HCT116 (cell line): ENCODE measurements around the gene BBS9. TPM values are rescaled to one million over a fixed set of nuclear protein-coding genes. Genes with fewer than 3 reads are reported as not detected.
"Not testable (repeated sequence)": the region's sequence is repeated elsewhere in the genome, so short reads cannot be mapped to it uniquely, and the experiment has no call there.

ENCODE experiments used
- ATAC-seq: fragments of 200-7000 bp; cut with Tn5 transposase; 2 replicates; pipeline ENCODE4 v1.9.1; 2020; ENCODE audit warnings: mild to moderate bottlenecking, moderate library complexity
- BruUV-seq: library from RNA; stranded (reverse); fragments of 400-500 nt; replicated peaks from 2 replicates; lab custom pipeline; 2021; lab: Mats Ljungman, UMichigan
- CTCF ChIA-PET: fragments of 300-600 bp; sonication (Branson Sonifier 250); formaldehyde crosslinking; loops from one replicate; lab custom pipeline; 2021; ENCODE audit warnings: antibody characterized with exemption; lab: Charles Lee
- POLR2A ChIA-PET: fragments of 300-600, 350-600 bp; sonication (Branson Sonifier 250); formaldehyde crosslinking; loops from one replicate; lab custom pipeline; 2021; ENCODE audit warnings: antibody characterized with exemption; lab: Charles Lee
- RAD21 ChIA-PET, 2 experiments: fragments of 300-600 bp; sonication (Branson Sonifier 250); formaldehyde crosslinking; loops; one replicate each; lab custom pipeline; 2023; ENCODE audit warnings: low total read pairs in 2 of 2; ENCODE audit not compliant: uncharacterized antibody in 2 of 2, unreplicated experiment in 2 of 2, low non-redundant PET in 1 of 2; lab: Charles Lee
- DNase-seq: peaks from one replicate; pipeline ENCODE4 v3.0.0-alpha.2; 2010; ENCODE audit warnings: low read depth, low spot score
- H2AFZ ChIP-seq: fragments of 200-600 bp; shearing (Covaris generic), sonication (generic); 2 replicates; pipeline ENCODE4 v1.6.1; 2017; ENCODE audit warnings: low read depth, mixed run types, mixed read lengths, antibody characterized with exemption, low read length; ENCODE audit not compliant: poor library complexity, severe bottlenecking
- H3K27ac ChIP-seq: 2 replicates; pipeline ENCODE4 v1.5.1; 2012; ENCODE audit warnings: low read depth, low read length
- H3K27me3 ChIP-seq: fragments of 200-600 bp; sonication (generic); 2 replicates; pipeline ENCODE4 v1.6.1; 2016; ENCODE audit warnings: mixed run types, low read length, mixed read lengths; ENCODE audit not compliant: insufficient read depth
- H3K36me3 ChIP-seq, 2 experiments: fragments of 200-500 bp in 1 of 2; fragments of 200-600 bp in 1 of 2; sonication (Bioruptor generic) in 1 of 2; sonication (generic) in 1 of 2; 2 replicates each; pipeline versions ENCODE4 v1.5.1 to v1.6.1; 2014 to 2016; ENCODE audit warnings: low read length in 2 of 2, inconsistent platforms in 1 of 2, mixed read lengths in 1 of 2, mixed run types in 1 of 2; ENCODE audit not compliant: insufficient read depth in 2 of 2, control insufficient read depth in 1 of 2
- H3K4me1 ChIP-seq, 2 experiments: fragments of 200-600 bp in 1 of 2; sonication (generic) in 1 of 2; 2 replicates each; pipeline versions ENCODE4 v1.5.1 to v1.6.1; 2012 to 2017; ENCODE audit warnings: low read length in 2 of 2, inconsistent platforms in 1 of 2, mild to moderate bottlenecking in 1 of 2, mixed read lengths in 1 of 2, mixed run types in 1 of 2, moderate library complexity in 1 of 2; ENCODE audit not compliant: insufficient read depth in 2 of 2, control insufficient read depth in 1 of 2
- H3K4me2 ChIP-seq: fragments of 200-600 bp; sonication (generic); 2 replicates; pipeline ENCODE4 v1.6.1; 2017; ENCODE audit warnings: mixed run types, low read length, mixed read lengths
- H3K4me3 ChIP-seq, 2 experiments: fragments of 200-600 bp in 1 of 2; sonication (generic) in 1 of 2; replicated peaks in 1 of 2; 2 replicates each; pipeline ENCODE4 v1.5.1; 2011 to 2016; ENCODE audit warnings: low read length in 2 of 2, control low read depth in 1 of 2, low read depth in 1 of 2, mild to moderate bottlenecking in 1 of 2, mixed read lengths in 1 of 2, mixed run types in 1 of 2
- H3K79me2 ChIP-seq: fragments of 200-600 bp; sonication (generic); 2 replicates; pipeline ENCODE4 v1.6.1; 2017; ENCODE audit warnings: mild to moderate bottlenecking, mixed run types, low read length, moderate library complexity, mixed read lengths; ENCODE audit not compliant: insufficient read depth
- H3K9ac ChIP-seq: fragments of 200-600 bp; sonication (generic); 2 replicates; pipeline ENCODE4 v1.6.1; 2016; ENCODE audit warnings: low read length, mixed read lengths
- H3K9me2 ChIP-seq: fragments of 200-600 bp; sonication (generic), shearing (Covaris generic); 2 replicates; pipeline ENCODE4 v1.6.1; 2017; ENCODE audit warnings: mixed run types, mild to moderate bottlenecking, moderate library complexity; ENCODE audit not compliant: insufficient read depth
- H3K9me3 ChIP-seq, 2 experiments: fragments of 200-500 bp in 1 of 2; fragments of 200-600 bp in 1 of 2; sonication (Bioruptor generic) in 1 of 2; sonication (generic) in 1 of 2; 2 replicates each; pipeline ENCODE4 v1.6.1; 2014 to 2017; ENCODE audit warnings: low read length in 2 of 2, mixed read lengths in 2 of 2, inconsistent platforms in 1 of 2, low read depth in 1 of 2, mild to moderate bottlenecking in 1 of 2, mixed run types in 1 of 2, moderate library complexity in 1 of 2; ENCODE audit not compliant: control insufficient read depth in 1 of 2, insufficient read depth in 1 of 2
- H4K20me1 ChIP-seq: fragments of 200-600 bp; sonication (generic), shearing (Covaris generic); 2 replicates; pipeline ENCODE4 v1.6.1; 2017; ENCODE audit warnings: mixed run types, mild to moderate bottlenecking, moderate library complexity; ENCODE audit not compliant: insufficient read depth
- ATF3 ChIP-seq: IDR thresholded peaks from 2 replicates; pipeline ENCODE4 v1.6.1; 2012
- CEBPB ChIP-seq: IDR thresholded peaks from 2 replicates; pipeline ENCODE4 v1.6.1; 2012; ENCODE audit warnings: low read depth
- ELF1 ChIP-seq: IDR thresholded peaks from 2 replicates; pipeline ENCODE4 v1.6.1; 2012; ENCODE audit warnings: low read depth, borderline replicate concordance
- EZH2phosphoT487 ChIP-seq: fragments of 200-600 bp; IDR thresholded peaks from 2 replicates; pipeline ENCODE4 v1.6.1; 2018; ENCODE audit warnings: antibody characterized with exemption, borderline replicate concordance
- JUND ChIP-seq: IDR thresholded peaks from 2 replicates; pipeline ENCODE4 v1.6.1; 2012
- POLR2A ChIP-seq: IDR thresholded peaks from 2 replicates; pipeline ENCODE4 v1.7.0; 2011; ENCODE audit warnings: borderline replicate concordance; ENCODE audit not compliant: insufficient read depth, insufficient read length; ENCODE audit errors: extremely low read depth
- POLR2AphosphoS5 ChIP-seq: IDR thresholded peaks from 2 replicates; pipeline ENCODE4 v1.6.1; 2011; ENCODE audit warnings: mild to moderate bottlenecking, low read depth, low read length, moderate library complexity
- SRF ChIP-seq: IDR thresholded peaks from 2 replicates; pipeline ENCODE4 v1.6.1; 2012; ENCODE audit warnings: low read depth
- TCF7L2 ChIP-seq: IDR thresholded peaks from 2 replicates; pipeline ENCODE4 v1.7.0; 2011; ENCODE audit warnings: borderline replicate concordance, inconsistent platforms; ENCODE audit not compliant: insufficient read depth, insufficient read length; ENCODE audit errors: extremely low read depth
- YY1 ChIP-seq: IDR thresholded peaks from 2 replicates; pipeline ENCODE4 v1.6.1; 2011; ENCODE audit warnings: low read length, low read depth, moderate library complexity, mild to moderate bottlenecking; ENCODE audit not compliant: insufficient replicate concordance; ENCODE audit errors: extremely low read depth
- ZNF274 ChIP-seq: fragments of 200-500 bp; sonication (Bioruptor generic); IDR thresholded peaks from 2 replicates; pipeline ENCODE4 v1.6.1; 2014; ENCODE audit warnings: mild to moderate bottlenecking, low read depth, low read length, inconsistent platforms
- intact Hi-C: fragments of 100-400 bp; cut with micrococcal nuclease; formaldehyde crosslinking; loops from 2 replicates; pipeline ENCODE4 v1.10.0; 2022
- total RNA-seq: library from RNA; stranded (reverse); gene quantifications from one replicate; pipeline ENCODE4 v1.2.1, GENCODE V29; 2021; ENCODE audit not compliant: unreplicated experiment

BBS9 gene
- total RNA-seq, 1 experiment from 2014 or later = 7.1 TPM

DNA sequence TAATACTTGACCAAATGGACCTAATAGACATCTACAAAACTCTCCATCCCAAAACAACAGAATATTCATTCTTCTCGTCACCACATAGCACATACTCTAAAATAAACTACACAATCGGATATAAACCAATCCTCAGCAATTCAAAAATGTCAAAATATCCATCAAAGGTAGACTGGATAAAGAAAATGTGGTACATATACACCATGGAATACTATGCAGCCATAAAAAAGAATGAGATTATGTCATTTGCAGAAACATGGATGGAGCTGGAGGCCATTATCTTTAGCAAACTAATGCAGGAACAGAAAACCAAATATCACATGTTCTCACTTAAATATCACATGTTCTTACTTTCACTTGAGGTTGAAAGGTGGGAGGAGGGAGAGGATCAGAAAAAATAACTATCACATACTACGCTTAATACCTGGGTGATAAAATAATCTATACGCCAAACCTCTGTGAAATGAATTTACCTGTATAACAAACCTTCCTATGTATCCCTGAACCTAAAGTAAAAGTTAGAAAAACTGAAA is 142.5 kb downstream of the BBS9 start:
- POLR2A ChIA-PET, RAD21 ChIA-PET, DNase-seq, H3K27ac ChIP-seq, H3K36me3 ChIP-seq, H3K4me2 ChIP-seq, intact Hi-C loops, H2AFZ ChIP-seq, H3K9ac ChIP-seq, BruUV-seq, H3K9me2 ChIP-seq, H3K4me3 ChIP-seq, H3K9me3 ChIP-seq, CTCF ChIA-PET, H3K27me3 ChIP-seq, H4K20me1 ChIP-seq, H3K79me2 ChIP-seq, H3K4me1 ChIP-seq, ATAC-seq: not testable (repeated sequence)

DNA sequence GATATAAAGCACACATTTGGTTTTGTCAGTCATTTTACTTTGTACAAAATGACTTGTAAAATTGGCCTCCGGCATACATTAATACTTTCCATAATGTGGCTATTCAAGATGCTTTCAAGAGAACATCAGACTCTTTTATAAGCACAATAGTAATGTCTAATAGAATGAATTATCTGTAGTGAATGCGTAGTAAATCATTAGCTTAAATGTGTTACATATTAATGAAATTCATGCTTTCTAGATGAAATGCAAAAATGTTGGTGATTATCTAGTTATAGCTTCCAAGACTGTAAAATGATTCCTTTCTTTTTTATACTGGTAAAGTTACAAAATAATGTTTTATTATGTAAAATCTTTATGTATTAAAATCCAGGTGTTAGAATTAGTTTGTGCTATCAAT is 144.0 kb downstream of the BBS9 start:
- no peaks in the 10 kb centered on the region for H3K36me3 ChIP-seq
- no peak overlapping the region for H3K4me3 ChIP-seq
- intact Hi-C loops = no loop called here
- H3K9me3 ChIP-seq = no peaks in the 10 kb centered on the region
- H3K4me2 ChIP-seq = no peak overlapping the region
- no peaks in the 10 kb centered on the region; the same call in 1 of the 2 replicates for H4K20me1 ChIP-seq
- no peaks in the 10 kb centered on the region for H3K79me2 ChIP-seq
- H3K4me1 ChIP-seq = no peaks in the 10 kb centered on the region
- RAD21 ChIA-PET = no interaction called here
- CTCF ChIA-PET = no interaction called here
- no peak for TF ChIP-seq JUND
- no peak for TF ChIP-seq POLR2A
- TF ChIP-seq CEBPB = no peak
- TF ChIP-seq SRF = no peak
- POLR2A ChIA-PET = no interaction called here
- no peak overlapping the region for H2AFZ ChIP-seq
- no peak for DNase-seq
- H3K27me3 ChIP-seq = no peaks in the 10 kb centered on the region
- no peaks in the 10 kb centered on the region for H3K9me2 ChIP-seq
- no peak overlapping the region for H3K27ac ChIP-seq
- BruUV-seq = no TSS peak
- ATAC-seq = no peak
- no peak overlapping the region for H3K9ac ChIP-seq

DNA sequence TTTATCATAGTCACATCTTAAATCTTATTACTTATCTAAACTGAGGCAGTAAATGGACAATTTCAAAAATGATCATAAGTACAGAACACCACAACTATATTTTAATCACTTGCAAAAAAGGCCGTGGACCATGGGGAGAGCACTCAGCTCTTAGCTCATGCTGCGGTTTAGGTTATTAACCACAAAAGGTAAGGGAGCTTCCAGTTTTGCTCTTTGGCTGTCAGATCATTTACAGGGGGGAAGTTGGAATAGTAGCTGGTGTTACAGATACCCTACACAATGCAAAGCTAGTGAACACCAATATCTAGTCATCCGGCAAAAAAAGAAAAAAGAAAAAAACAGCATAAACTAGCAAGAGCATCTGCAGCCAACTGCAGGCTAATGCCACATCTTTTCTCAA is 147.0 kb downstream of the BBS9 start:
- Histone ChIP-seq H3K4me3 (no peak overlapping the region), H3K4me1 (no peaks in the 10 kb centered on the region), H3K27me3 (no peaks in the 10 kb centered on the region), H3K79me2 (no peaks in the 10 kb centered on the region), H3K9ac (no peak overlapping the region), H4K20me1 (no peaks in the 10 kb centered on the region; the same call in 1 of the 2 replicates), H3K27ac (no peak overlapping the region), H3K4me2 (no peak overlapping the region), H3K9me3 (no peaks in the 10 kb centered on the region), H3K36me3 (no peaks in the 10 kb centered on the region), H2AFZ (no peak overlapping the region), H3K9me2 (no peaks in the 10 kb centered on the region)
- intact Hi-C loops = no loop called here
- BruUV-seq = no TSS peak
- ChIA-PET POLR2A (no interaction called here), CTCF (no interaction called here), RAD21 (no interaction called here)
- DNase-seq = no peak
- ATAC-seq = no peak
- TF ChIP-seq EZH2phosphoT487 (no peak), YY1 (no peak), ATF3 (no peak), ELF1 (no peak), POLR2AphosphoS5 (no peak), ZNF274 (no peak), SRF (no peak), TCF7L2 (no peak), JUND (no peak)
